PC-9 (cell line): ENCODE measurements around the gene LEPROT. TPM values are rescaled to one million over a fixed set of nuclear protein-coding genes. Genes with fewer than 3 reads are reported as not detected.

Experiments used
- BruUV-seq: library from RNA; stranded (reverse); fragments of 400-500 nt; replicated peaks from 2 replicates; lab custom pipeline; 2021; lab: Mats Ljungman, UMichigan
- CTCF ChIA-PET: fragments of 300-600 bp; sonication (Branson Sonifier 250); formaldehyde crosslinking; loops from one replicate; lab custom pipeline; 2022; ENCODE audit warnings: antibody characterized with exemption; lab: Charles Lee
- POLR2A ChIA-PET: fragments of 300-600 bp; sonication (Branson Sonifier 250); formaldehyde crosslinking; loops from one replicate; lab custom pipeline; 2022; ENCODE audit warnings: antibody characterized with exemption; ENCODE audit not compliant: unreplicated experiment; lab: Charles Lee
- DNase-seq, 2 experiments: peaks; one replicate each; pipeline versions ENCODE4 v3.0.0 to v3.0.0-alpha.2; 2015 to 2022; ENCODE audit warnings: mixed read lengths in 1 of 2
- H2AFZ ChIP-seq: fragments of 200-600 bp; sonication (generic); 2 replicates; pipeline ENCODE4 v1.8.1; 2017; ENCODE audit warnings: antibody characterized with exemption
- H3F3A ChIP-seq: fragments of 200-600 bp; sonication (generic); 2 replicates; pipeline ENCODE4 v1.8.1; 2017; ENCODE audit warnings: antibody characterized with exemption, mild to moderate bottlenecking, low read depth; ENCODE audit not compliant: insufficient read depth
- H3K27ac ChIP-seq: fragments of 200-600 bp; sonication (generic); 2 replicates; pipeline ENCODE4 v1.6.1; 2016; ENCODE audit warnings: mixed run types
- H3K27me3 ChIP-seq: fragments of 200-600 bp; sonication (generic); 2 replicates; pipeline ENCODE4 v1.6.1; 2016; ENCODE audit warnings: low read depth, mixed run types; ENCODE audit not compliant: insufficient read depth
- H3K36me3 ChIP-seq: fragments of 200-600 bp; sonication (generic); 2 replicates; pipeline ENCODE4 v1.6.1; 2016; ENCODE audit warnings: low read depth, mixed run types
- H3K4me1 ChIP-seq: fragments of 200-600 bp; sonication (generic); replicated peaks from 2 replicates; pipeline ENCODE4 v1.6.1; 2016; ENCODE audit warnings: mixed run types; ENCODE audit not compliant: insufficient read depth
- H3K4me2 ChIP-seq: fragments of 200-600 bp; sonication (generic); 2 replicates; pipeline ENCODE4 v1.6.1; 2017; ENCODE audit warnings: mixed run types
- H3K4me3 ChIP-seq: fragments of 200-600 bp; sonication (generic); 2 replicates; pipeline ENCODE4 v1.6.1; 2016; ENCODE audit warnings: mixed run types
- H3K79me2 ChIP-seq: fragments of 200-600 bp; sonication (generic); 2 replicates; pipeline ENCODE4 v1.6.1; 2017; ENCODE audit warnings: low read depth, mixed run types
- H3K9me2 ChIP-seq: fragments of 200-600 bp; sonication (generic); 2 replicates; pipeline ENCODE4 v1.8.1; 2017; ENCODE audit warnings: mild to moderate bottlenecking; ENCODE audit not compliant: insufficient read depth
- H3K9me3 ChIP-seq: fragments of 200-600 bp; sonication (generic); 2 replicates; pipeline ENCODE4 v1.8.1; 2016; ENCODE audit warnings: low read depth; ENCODE audit not compliant: insufficient read depth
- H4K20me1 ChIP-seq: fragments of 200-600 bp; sonication (generic); 2 replicates; pipeline ENCODE4 v1.8.1; 2017; ENCODE audit not compliant: insufficient read depth
- CTCF ChIP-seq: fragments of 200-600 bp; sonication (generic); conservative IDR thresholded peaks from 2 replicates; pipeline ENCODE4 v1.6.1; 2017; ENCODE audit warnings: mixed run types, antibody characterized with exemption, mild to moderate bottlenecking, moderate library complexity
- EZH2 ChIP-seq: fragments of 200-600 bp; sonication (generic); IDR thresholded peaks from 2 replicates; pipeline ENCODE4 v1.8.0; 2017; ENCODE audit warnings: antibody characterized with exemption, low read depth
- intact Hi-C: fragments of 100-400 bp; cut with micrococcal nuclease; formaldehyde crosslinking; loops from one replicate; pipeline ENCODE4 v1.10.0; 2022; ENCODE audit not compliant: unreplicated experiment
- total RNA-seq: library from RNA; stranded (reverse); gene quantifications from 2 replicates; pipeline ENCODE4 v1.2.3, GENCODE V29; 2021

LEPROT gene
- total RNA-seq, 1 experiment from 2014 or later, result 113 TPM

- Histone ChIP-seq H4K20me1 (no peaks in the 10 kb centered on the region), H3K4me1 (no peaks in the 10 kb centered on the region), H3K9me2 (no peaks in the 10 kb centered on the region), H3K27ac (no peak overlapping the region), H3K27me3 (no peaks in the 10 kb centered on the region), H3K79me2 (no peaks in the 10 kb centered on the region), H3K9me3 (no peaks in the 10 kb centered on the region), H3K4me2 (no peak overlapping the region), H3K36me3 (no peaks in the 10 kb centered on the region), H3K4me3 (no peak overlapping the region), H2AFZ (no peak overlapping the region), H3F3A (no peaks in the 10 kb centered on the region)
- no TSS peak for BruUV-seq
- intact Hi-C loops, result no loop called here
- DNase-seq, result no peak
- CTCF ChIA-PET, result interaction anchor here (0.5 kb wide), 1 partner anchor 725 kb away, joined by 4 read pairs; no protein-coding TSS in a partner anchor
- TF ChIP-seq EZH2, result no peak
- TF ChIP-seq CTCF, result no peak
- POLR2A ChIA-PET, result no interaction called here
These were observed 11.2 kb upstream of the LEPROT start for GRCh38 chr1:65409314-65409713.

- Histone ChIP-seq H3K9me3 (no peaks in the 10 kb centered on the region), H3K27me3 (no peaks in the 10 kb centered on the region), H3K36me3 (no peaks in the 10 kb centered on the region), H3K4me2 (no peak overlapping the region), H3F3A (no peaks in the 10 kb centered on the region), H3K27ac (no peak overlapping the region), H3K4me3 (no peak overlapping the region), H3K79me2 (no peaks in the 10 kb centered on the region), H3K9me2 (no peaks in the 10 kb centered on the region), H3K4me1 (no peaks in the 10 kb centered on the region), H4K20me1 (no peaks in the 10 kb centered on the region), H2AFZ (no peak overlapping the region)
- ChIA-PET POLR2A (no interaction called here), CTCF (interaction anchor here (0.5 kb wide), 1 partner anchor 49 kb away, joined by 5 read pairs; no protein-coding TSS in a partner anchor)
- TF ChIP-seq EZH2 (no peak), CTCF (no peak)
- no TSS peak for BruUV-seq
- intact Hi-C loops, result no loop called here
- no peak for DNase-seq
These were observed 10.6 kb upstream of the LEPROT start for GRCh38 chr1:65409816-65410326.

GRCh38 chr1:65412256-65412983 lies 8.0 kb upstream of the LEPROT start:
- BruUV-seq, result no TSS peak

More at GRCh38 chr1:65412256-65412983, 8.0 kb upstream of the LEPROT start:
- Histone ChIP-seq H3K4me1 (peaks cover 3% of the 10 kb centered on the region), H3K36me3 (no peaks in the 10 kb centered on the region), H3K27me3 (no peaks in the 10 kb centered on the region), H4K20me1 (no peaks in the 10 kb centered on the region), H3K9me3 (no peaks in the 10 kb centered on the region), H3K9me2 (no peaks in the 10 kb centered on the region), H3F3A (no peaks in the 10 kb centered on the region), H3K27ac (no peak overlapping the region), H3K4me3 (no peak overlapping the region), H2AFZ (no peak overlapping the region), H3K4me2 (no peak overlapping the region), H3K79me2 (no peaks in the 10 kb centered on the region)
- POLR2A ChIA-PET, result interaction anchor here (0.6 to 0.7 kb wide), 2 partner anchors 33 to 154 kb away, joined by 3 to 6 read pairs; no protein-coding TSS in a partner anchor
- TF ChIP-seq EZH2, result no peak
- no peak for TF ChIP-seq CTCF
- intact Hi-C loops, result no loop called here
- no peak for DNase-seq
- CTCF ChIA-PET, result no interaction called here
